OCI-M2 (cell line): ENCODE results near the gene SLX4IP.

Source experiments
- DNase-seq: peaks from one replicate; lab custom pipeline; 2025; ENCODE audit not compliant: unreplicated experiment; lab: John Stamatoyannopoulos, UW

Gene SLX4IP

DNA sequence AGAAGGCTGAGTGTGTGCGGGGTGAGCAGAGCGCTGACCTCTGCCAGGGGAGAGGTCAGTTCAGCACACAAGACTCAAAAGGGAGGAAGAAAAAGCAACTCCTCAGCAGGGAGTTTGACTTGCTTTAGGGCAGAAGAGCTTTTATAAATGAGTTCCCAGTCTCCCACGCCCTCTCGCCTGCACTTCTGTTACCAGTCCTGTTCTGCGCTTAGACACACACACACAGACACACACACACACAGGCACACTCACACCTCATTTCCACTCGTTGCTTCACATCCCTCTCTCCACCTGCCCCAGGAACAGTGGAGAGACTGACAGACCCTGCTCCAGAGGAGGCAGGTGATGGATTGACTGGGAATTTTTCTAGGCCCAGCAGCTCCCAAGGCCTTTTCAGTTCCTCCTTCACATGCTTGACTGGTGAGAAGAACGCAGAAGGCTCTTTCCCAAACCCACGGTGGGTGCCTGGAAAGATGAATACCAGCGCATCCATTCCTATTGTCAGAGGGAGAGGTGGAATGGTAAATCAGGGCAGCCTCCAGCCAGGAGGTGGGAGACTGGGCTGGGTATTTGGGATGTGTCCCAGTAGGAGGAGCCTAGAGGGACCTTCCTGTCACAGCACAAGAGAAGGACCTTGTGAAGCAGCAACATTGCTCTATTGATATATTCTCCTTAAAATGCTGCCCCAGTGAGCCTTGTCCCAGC is 195.0 kb downstream of the SLX4IP start:
- no peak for DNase-seq

- no peak for DNase-seq
These were observed 196.0 kb downstream of the SLX4IP start for GRCh38 chr20:10631126-10631525.

DNA sequence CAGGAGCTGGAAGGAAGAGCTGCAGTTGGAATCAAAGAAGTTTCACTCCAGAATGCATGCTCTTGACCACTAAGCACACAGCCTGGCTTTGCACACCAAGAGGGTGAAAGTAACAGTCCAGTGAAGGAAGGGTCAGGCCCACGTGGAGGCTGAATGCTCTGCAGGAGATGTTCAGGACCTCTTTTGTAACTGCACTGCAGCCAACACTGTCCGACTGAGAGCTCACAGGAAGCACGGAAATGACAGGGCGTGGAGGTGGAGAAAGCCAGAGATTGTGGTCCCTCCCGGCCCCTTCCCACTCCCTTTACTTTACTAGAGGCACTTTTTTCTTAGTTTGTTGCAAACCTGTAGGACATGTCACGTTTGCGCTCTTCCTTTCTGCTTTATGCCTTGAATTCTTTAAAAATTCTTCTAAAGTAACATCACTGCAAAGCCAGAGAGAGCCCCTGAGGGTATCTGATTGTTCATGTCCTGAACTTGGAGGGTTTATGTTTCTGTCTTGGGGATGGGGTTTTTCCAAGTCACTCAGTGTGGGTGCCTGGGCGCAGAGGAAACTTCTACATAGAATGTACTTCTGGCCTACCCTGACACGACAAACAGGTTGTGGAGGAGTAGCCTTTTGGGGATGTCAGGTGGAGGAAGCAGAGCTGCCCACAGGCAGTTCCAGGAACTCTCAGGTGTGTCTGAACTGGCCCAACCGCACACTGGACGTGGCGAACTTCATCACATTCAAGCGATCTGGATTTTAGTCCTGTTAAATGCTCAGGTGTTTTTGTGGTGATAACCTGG is 197.8 kb downstream of the SLX4IP start:
- no peak for DNase-seq

DNA sequence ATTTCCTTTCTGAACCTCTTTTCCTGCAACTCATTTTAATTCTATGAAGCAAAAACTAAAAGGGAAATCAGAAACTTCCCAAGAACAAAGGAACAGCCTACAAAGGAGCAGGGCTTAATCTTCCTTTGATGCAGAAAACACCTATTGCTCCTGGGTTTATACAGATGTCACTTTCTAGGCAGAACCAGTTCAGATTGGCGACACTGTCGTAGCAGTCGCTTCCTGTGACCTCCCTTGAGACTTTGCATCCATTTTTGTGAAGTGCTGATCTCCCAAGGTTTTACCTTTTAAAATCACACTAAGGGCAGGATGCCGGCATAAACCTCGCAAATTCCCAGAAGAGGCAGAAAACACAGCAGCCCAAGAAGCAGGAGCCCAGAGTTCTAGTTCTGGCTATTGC is 198.6 kb downstream of the SLX4IP start:
- DNase-seq: no peak

GRCh38 chr20:10634211-10634610 is 199.1 kb downstream of the SLX4IP start:
- no peak for DNase-seq

DNA sequence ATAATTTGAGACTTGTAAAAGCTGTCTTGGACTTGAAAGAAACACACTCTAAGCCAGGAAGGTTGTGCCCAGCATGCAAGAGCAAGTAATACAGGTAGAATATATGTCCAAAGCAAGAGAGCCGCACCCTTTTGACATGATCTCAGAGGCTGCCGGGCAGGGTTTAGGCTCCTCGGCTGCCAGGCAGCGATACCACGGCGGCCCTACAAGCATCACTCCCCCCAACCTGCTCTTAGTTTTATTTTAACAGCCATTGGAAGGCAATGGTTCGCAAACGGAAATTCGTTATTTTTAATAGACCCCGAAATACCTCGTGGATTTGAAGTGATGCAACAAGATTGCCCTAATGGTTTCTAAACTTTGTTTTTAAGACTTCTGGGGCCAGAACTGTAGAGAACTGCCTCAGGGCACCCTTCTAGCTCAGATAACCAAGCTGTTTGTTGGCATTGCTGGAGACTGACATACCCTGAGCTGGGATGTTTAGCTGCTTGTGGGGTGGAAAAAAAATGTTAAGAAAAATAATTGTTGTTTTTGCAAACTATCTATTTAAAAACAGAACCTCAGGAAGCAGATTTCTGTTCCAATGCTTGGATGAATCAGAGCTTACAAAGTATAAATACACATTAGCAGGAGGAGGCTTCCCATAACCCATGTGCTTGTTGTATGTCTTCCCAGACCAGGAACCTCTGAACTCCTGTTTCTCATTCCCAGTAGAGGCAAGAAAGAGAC is 199.7 kb downstream of the SLX4IP start:
- no peak for DNase-seq

- no peak for DNase-seq
These were observed 200.5 kb downstream of the SLX4IP start for GRCh38 chr20:10635476-10636208.

- no peak for DNase-seq
These were observed 201.3 kb downstream of the SLX4IP start for GRCh38 chr20:10636326-10636818.

DNA sequence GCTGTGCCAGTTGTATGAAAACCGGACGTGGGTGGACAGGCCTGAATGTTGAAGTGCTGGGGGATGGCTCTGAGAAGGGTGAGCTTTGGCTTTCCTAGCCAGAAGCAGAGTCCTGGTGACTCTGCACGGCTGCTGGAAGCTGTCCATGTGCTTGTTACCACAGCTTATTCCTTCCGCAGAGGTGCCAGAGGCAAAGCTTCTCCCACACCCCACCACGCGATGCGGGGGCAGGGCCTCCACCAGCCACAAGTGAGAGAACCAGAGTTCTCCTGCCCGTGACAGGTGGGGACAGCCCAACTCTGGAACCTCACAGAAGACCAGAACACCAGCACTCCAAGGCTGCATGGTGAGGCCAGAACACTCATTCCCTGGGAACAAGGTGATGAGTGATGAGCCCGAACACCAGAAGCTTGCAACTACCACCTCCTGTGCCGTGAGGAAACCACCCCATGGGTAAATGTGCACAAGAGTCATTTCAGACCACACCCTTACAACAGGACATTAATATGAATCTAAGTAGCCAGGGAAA is 202.0 kb downstream of the SLX4IP start:
- no peak for DNase-seq

GRCh38 chr20:10637563-10637962 is 202.5 kb downstream of the SLX4IP start:
- no peak for DNase-seq

- DNase-seq: no peak
These were observed 204.1 kb downstream of the SLX4IP start for GRCh38 chr20:10639077-10639736.

DNA sequence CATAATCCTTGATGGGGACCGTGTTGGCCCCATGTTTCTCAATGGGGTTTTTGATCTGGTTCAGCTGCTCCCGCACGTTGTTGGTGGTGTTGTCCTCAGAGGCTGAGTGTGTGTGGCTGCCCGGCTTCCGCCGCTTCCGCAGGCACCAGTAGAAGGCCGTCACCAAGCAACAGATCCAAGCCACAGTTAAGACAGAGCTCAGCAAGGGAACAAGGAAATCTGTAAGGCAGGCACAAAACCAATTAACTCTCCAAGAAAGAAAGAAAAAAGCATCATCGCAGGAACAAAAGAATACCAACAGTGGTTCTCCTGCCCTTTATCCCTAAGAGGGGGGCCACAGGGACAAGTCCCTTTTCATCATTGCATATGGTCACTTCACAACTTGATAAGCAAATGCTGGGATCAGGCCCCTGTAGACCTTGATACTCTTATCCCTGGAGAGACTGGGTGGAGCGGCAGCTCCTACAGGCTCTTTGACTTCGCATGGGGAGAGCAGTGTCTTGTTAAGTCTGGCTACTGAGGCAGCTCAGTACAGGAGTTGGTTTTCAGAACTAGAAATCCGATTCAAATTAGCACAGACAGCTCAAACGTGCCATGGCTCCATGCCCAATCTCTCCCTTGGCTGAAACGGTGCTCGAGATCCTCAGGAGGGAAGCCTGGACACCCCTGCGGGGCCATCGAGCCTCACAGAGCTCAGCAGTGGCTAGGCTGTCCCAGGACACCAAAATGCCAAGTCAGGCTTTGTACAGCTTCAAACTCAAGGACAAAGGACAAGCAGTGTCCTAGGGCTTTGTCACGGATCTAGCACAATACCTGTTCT is 204.8 kb downstream of the SLX4IP start:
- DNase-seq: no peak

- DNase-seq: no peak
These were observed 205.8 kb downstream of the SLX4IP start for GRCh38 chr20:10640897-10641296.

- DNase-seq: no peak
These were observed 206.4 kb downstream of the SLX4IP start for GRCh38 chr20:10641467-10641866.

DNA sequence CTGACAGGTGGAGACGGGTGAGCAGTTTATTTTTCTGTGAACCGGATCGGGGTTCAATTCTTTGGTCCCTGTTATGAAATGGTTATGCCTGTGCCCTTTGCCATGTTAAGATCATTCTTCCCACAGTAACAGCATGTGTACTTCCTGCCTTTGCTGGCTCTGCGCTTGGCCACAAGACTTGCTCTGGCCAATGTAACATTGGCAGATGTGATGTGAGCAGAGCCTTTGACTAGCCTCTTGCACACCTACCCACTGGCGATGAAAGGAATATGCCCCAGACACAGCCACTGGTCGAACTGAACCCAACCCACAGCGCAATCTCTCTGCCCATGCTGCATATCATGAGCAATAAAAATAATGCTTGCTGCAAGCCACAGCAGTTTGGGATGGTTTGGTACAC is 206.8 kb downstream of the SLX4IP start:
- no peak for DNase-seq

- DNase-seq: no peak
These were observed 207.9 kb downstream of the SLX4IP start for GRCh38 chr20:10642856-10643559.

DNA sequence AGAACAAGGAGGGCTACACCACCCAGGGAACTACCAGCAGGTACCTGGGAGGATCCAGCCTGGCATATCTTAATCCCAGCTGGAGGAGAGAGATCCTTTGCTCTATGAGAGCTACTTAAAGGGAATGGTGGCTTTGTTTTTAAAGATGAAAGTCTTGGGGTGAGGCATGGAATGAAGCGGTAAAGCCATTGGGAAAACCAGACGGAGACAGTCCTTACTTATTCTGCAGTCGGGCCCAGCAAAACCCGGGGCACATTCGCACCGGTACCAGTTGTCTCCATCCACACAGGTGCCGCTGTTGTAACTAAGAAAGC is 208.4 kb downstream of the SLX4IP start:
- no peak for DNase-seq

DNA sequence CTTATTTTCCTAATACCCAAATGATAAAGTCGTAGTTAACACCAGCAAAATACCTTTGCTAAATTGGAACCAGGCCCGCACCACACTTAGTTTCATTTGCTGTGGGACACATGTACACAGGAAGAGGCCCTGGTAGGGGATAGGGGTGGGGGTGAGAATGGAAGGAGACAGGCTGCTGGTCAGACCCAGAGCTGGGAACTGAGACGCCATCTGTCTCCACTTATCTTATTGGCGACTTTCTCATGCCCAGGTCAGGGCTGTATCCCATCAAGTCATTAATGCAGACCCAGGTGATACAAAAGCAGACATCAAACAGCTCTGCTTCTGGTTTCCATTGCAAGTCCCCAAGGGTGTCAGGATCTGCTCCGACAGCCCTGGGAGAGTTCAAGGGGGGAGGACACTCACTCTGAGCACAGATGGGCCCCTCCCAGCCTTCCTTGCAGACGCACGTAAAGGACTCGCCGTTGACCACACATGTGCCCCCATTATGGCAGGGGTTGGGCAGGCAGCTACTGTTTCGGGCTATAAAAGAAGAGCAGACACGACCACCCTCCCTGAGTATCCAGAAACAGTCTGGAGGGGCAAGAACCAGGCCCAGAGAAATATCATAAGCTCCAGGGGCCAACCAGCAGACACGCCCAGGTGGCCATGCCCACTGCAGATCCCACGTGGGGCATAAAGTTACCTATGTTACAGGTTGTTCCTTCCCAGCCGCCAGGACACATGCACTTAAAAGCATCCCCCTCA is 209.5 kb downstream of the SLX4IP start:
- no peak for DNase-seq
